WTC11 (cell line): ENCODE results near the gene MACROD2. TPM values are rescaled to one million over a fixed set of nuclear protein-coding genes. Genes with fewer than 3 reads are reported as not detected.

Experiments
- ATAC-seq: fragments of 200-7000 bp; cut with Tn5 transposase; 2 replicates; pipeline ENCODE4 v1.10.0; 2021; ENCODE audit warnings: mild to moderate bottlenecking, moderate library complexity
- CTCF ChIA-PET: fragments of 300-600 bp; sonication (Branson Sonifier 250); formaldehyde crosslinking; loops from one replicate; lab custom pipeline; 2021; ENCODE audit warnings: antibody characterized with exemption; lab: Charles Lee
- POLR2A ChIA-PET: fragments of 350-600 bp; sonication (Branson Sonifier 250); formaldehyde crosslinking; loops from one replicate; lab custom pipeline; 2021; ENCODE audit warnings: antibody characterized with exemption; lab: Charles Lee
- DNase-seq: peaks from one replicate; pipeline ENCODE4 v3.0.0; 2021; ENCODE audit warnings: low spot score
- H3K27ac Mint-ChIP-seq: 2 replicates; pipeline ENCODE4 v1.8.0; 2021; ENCODE audit warnings: mixed read lengths
- H3K27me3 Mint-ChIP-seq: 2 replicates; pipeline ENCODE4 v1.8.0; 2021; ENCODE audit warnings: low read depth, mild to moderate bottlenecking, moderate library complexity, mixed read lengths
- H3K36me3 Mint-ChIP-seq: 2 replicates; pipeline ENCODE4 v1.8.0; 2021; ENCODE audit warnings: mixed read lengths
- H3K4me1 Mint-ChIP-seq: 2 replicates; pipeline ENCODE4 v1.8.0; 2022; ENCODE audit warnings: mixed read lengths
- H3K4me3 Mint-ChIP-seq: 2 replicates; pipeline ENCODE4 v1.8.0; 2021; ENCODE audit warnings: mild to moderate bottlenecking, moderate library complexity, mixed read lengths
- H3K9me3 Mint-ChIP-seq: 2 replicates; pipeline ENCODE4 v1.8.0; 2021; ENCODE audit warnings: mixed read lengths
- CBFB ChIP-seq: sonication (generic); formaldehyde crosslinking; IDR thresholded peaks from 2 replicates; pipeline ENCODE4 v1.8.1; 2022; ENCODE audit warnings: mild to moderate bottlenecking, low read depth, missing genetic modification reagents
- GABPB1 ChIP-seq: sonication (generic); formaldehyde crosslinking; IDR thresholded peaks from 2 replicates; pipeline ENCODE4 v1.8.1; 2023; ENCODE audit warnings: mild to moderate bottlenecking, missing genetic modification reagents
- GRHL2 ChIP-seq: fragments of 250-450 bp; sonication (Bioruptor Pico); IDR thresholded peaks from 2 replicates; pipeline ENCODE4 v1.8.0; 2022; ENCODE audit warnings: mild to moderate bottlenecking, moderate library complexity; ENCODE audit not compliant: insufficient replicate concordance, severe bottlenecking
- JAZF1 ChIP-seq: fragments of 250-450 bp; sonication (Bioruptor Pico); IDR thresholded peaks from 2 replicates; pipeline ENCODE4 v1.9.0; 2021; ENCODE audit warnings: moderate library complexity, mild to moderate bottlenecking, inconsistent platforms
- JUN ChIP-seq: sonication (generic); formaldehyde crosslinking; IDR thresholded peaks from 2 replicates; pipeline ENCODE4 v1.8.0; 2023; ENCODE audit warnings: mild to moderate bottlenecking, missing genetic modification reagents
- NFYB ChIP-seq: sonication (generic); formaldehyde crosslinking; conservative IDR thresholded peaks from 2 replicates; pipeline ENCODE4 v1.8.0; 2022; ENCODE audit warnings: low read depth, missing genetic modification reagents
- NR3C1 ChIP-seq: sonication (generic); formaldehyde crosslinking; conservative IDR thresholded peaks from 2 replicates; pipeline ENCODE4 v1.8.1; 2023; ENCODE audit warnings: low read depth, mild to moderate bottlenecking, missing genetic modification reagents
- TEAD4 ChIP-seq: sonication (generic); formaldehyde crosslinking; IDR thresholded peaks from 2 replicates; pipeline ENCODE4 v1.8.0; 2022; ENCODE audit warnings: mild to moderate bottlenecking, missing genetic modification reagents
- TP53 ChIP-seq: sonication (generic); formaldehyde crosslinking; IDR thresholded peaks from 2 replicates; pipeline ENCODE4 v1.8.1; 2023; ENCODE audit warnings: mild to moderate bottlenecking, missing genetic modification reagents
- ZNF138 ChIP-seq: sonication (generic); formaldehyde crosslinking; conservative IDR thresholded peaks from 2 replicates; pipeline ENCODE4 v1.8.1; 2022; ENCODE audit warnings: mild to moderate bottlenecking, moderate library complexity, missing genetic modification reagents
- ZNF263 ChIP-seq: sonication (generic); formaldehyde crosslinking; IDR thresholded peaks from 2 replicates; pipeline ENCODE4 v1.8.1; 2022; ENCODE audit warnings: low read depth, mild to moderate bottlenecking, moderate library complexity, missing genetic modification reagents
- ZNF317 ChIP-seq: sonication (generic); formaldehyde crosslinking; IDR thresholded peaks from 2 replicates; pipeline ENCODE4 v1.8.1; 2023; ENCODE audit warnings: low read depth, mild to moderate bottlenecking, moderate library complexity, missing genetic modification reagents, borderline replicate concordance
- ZNF416 ChIP-seq: fragments of 250-450 bp; sonication (Bioruptor Pico); IDR thresholded peaks from 2 replicates; pipeline ENCODE4 v1.9.0; 2021; ENCODE audit warnings: mild to moderate bottlenecking, inconsistent platforms
- ZNF423 ChIP-seq: fragments of 250-450 bp; sonication (Bioruptor Pico); IDR thresholded peaks from 2 replicates; pipeline ENCODE4 v2.1.2; 2022; ENCODE audit warnings: mild to moderate bottlenecking, moderate library complexity
- total RNA-seq: library from RNA; stranded (reverse); gene quantifications from 3 replicates; pipeline ENCODE4 v1.2.3, GENCODE V29; 2021
- TF ChIP-seq, protein P1 (sequence below): sonication (generic); formaldehyde crosslinking; IDR thresholded peaks from 2 replicates; pipeline ENCODE4 v1.8.0; 2022; ENCODE audit warnings: mild to moderate bottlenecking, missing genetic modification reagents
- TF ChIP-seq, protein P2 (sequence below): sonication (generic); formaldehyde crosslinking; IDR thresholded peaks from 2 replicates; pipeline ENCODE4 v1.8.1; 2023; ENCODE audit warnings: mild to moderate bottlenecking, missing genetic modification reagents
- TF ChIP-seq, protein P3 (sequence below): sonication (generic); formaldehyde crosslinking; IDR thresholded peaks from 2 replicates; pipeline ENCODE4 v1.8.1; 2022; ENCODE audit warnings: low read depth, mild to moderate bottlenecking, moderate library complexity, missing genetic modification reagents, borderline replicate concordance
- TF ChIP-seq, protein P4 (sequence below): fragments of 250-450 bp; sonication (Bioruptor Pico); conservative IDR thresholded peaks from 2 replicates; pipeline ENCODE4 v1.9.0; 2021; ENCODE audit warnings: mild to moderate bottlenecking
- TF ChIP-seq, protein P5 (sequence below): fragments of 250-450 bp; sonication (Bioruptor Pico); IDR thresholded peaks from 2 replicates; pipeline ENCODE4 v1.9.0; 2021; ENCODE audit warnings: mild to moderate bottlenecking
- TF ChIP-seq, protein P6 (sequence below): sonication (generic); formaldehyde crosslinking; IDR thresholded peaks from 2 replicates; pipeline ENCODE4 v1.8.0; 2022; ENCODE audit warnings: mild to moderate bottlenecking, missing genetic modification reagents
- TF ChIP-seq, protein P7 (sequence below): sonication (generic); formaldehyde crosslinking; IDR thresholded peaks from 2 replicates; pipeline ENCODE4 v1.8.0; 2022; ENCODE audit warnings: missing genetic modification reagents

The MACROD2 gene
- total RNA-seq, 1 experiment from 2014 or later = 4.1 TPM

DNA sequence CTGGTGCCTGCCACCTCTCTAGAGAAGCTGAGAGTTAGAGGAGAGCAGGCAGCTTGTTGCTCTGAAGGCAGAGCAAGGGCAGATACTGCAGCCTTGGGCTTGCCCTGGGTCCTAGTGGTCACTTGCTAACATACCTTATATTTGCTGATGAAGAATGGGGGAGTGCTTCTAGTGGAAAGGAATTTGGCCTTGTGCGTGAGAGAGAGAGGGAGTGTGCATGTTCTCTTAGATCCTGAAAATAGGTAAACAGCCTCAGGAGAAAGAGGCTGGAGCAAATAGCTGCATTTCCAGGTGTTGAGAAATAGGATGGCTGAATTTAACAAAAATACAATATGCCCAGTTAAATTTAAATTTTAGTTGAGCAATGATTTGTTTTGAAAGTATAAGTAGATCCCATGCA is 1066.6 kb downstream of the MACROD2 start (continued):
- TF ChIP-seq, protein P1, sequence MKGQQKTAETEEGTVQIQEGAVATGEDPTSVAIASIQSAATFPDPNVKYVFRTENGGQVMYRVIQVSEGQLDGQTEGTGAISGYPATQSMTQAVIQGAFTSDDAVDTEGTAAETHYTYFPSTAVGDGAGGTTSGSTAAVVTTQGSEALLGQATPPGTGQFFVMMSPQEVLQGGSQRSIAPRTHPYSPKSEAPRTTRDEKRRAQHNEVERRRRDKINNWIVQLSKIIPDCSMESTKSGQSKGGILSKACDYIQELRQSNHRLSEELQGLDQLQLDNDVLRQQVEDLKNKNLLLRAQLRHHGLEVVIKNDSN (CRISPR knock-in tag) = no peak
- TF ChIP-seq, protein P2, sequence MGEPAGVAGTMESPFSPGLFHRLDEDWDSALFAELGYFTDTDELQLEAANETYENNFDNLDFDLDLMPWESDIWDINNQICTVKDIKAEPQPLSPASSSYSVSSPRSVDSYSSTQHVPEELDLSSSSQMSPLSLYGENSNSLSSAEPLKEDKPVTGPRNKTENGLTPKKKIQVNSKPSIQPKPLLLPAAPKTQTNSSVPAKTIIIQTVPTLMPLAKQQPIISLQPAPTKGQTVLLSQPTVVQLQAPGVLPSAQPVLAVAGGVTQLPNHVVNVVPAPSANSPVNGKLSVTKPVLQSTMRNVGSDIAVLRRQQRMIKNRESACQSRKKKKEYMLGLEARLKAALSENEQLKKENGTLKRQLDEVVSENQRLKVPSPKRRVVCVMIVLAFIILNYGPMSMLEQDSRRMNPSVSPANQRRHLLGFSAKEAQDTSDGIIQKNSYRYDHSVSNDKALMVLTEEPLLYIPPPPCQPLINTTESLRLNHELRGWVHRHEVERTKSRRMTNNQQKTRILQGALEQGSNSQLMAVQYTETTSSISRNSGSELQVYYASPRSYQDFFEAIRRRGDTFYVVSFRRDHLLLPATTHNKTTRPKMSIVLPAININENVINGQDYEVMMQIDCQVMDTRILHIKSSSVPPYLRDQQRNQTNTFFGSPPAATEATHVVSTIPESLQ (CRISPR knock-in tag) = no peak
- TF ChIP-seq JAZF1 (CRISPR knock-in tag) (no peak), GABPB1 (CRISPR knock-in tag) (no peak), ZNF317 (CRISPR knock-in tag) (no peak), ZNF416 (CRISPR knock-in tag) (no peak), NR3C1 (no peak), CBFB (CRISPR knock-in tag) (no peak)
- TF ChIP-seq, protein P3, sequence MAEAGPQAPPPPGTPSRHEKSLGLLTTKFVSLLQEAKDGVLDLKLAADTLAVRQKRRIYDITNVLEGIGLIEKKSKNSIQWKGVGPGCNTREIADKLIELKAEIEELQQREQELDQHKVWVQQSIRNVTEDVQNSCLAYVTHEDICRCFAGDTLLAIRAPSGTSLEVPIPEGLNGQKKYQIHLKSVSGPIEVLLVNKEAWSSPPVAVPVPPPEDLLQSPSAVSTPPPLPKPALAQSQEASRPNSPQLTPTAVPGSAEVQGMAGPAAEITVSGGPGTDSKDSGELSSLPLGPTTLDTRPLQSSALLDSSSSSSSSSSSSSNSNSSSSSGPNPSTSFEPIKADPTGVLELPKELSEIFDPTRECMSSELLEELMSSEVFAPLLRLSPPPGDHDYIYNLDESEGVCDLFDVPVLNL (CRISPR knock-in tag) = no peak
- TF ChIP-seq, protein P4, sequence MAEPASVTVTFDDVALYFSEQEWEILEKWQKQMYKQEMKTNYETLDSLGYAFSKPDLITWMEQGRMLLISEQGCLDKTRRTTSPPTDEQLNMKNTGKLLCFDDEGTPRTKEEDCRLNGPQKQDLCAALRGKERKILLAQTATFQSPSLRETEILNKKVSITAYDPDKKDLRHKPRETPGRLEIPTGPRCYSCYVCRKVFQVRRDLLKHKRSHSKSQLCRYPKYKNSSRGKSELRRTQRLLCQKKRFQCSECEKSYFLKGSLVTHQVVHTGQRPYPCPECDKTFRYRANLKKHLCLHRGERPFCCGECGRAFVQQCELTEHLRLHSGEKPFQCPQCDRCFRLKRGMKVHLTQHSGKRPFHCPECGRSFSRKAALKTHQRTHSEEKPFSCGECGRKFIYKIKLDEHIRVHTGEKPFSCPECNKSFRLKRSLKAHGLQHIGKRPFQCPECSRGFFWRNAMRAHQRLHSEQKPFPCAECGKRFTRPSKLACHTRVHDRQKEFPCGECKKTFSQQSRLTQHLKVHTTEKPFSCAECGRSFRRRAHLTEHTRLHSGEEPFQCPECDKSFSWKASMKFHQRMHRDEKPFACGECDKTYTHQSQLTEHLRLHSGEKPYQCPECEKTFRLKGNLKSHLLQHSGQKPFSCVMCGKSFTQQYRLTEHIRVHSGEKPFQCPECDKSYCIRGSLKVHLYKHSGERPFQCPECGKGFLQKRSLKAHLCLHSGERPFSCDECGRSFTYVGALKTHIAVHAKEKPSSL (CRISPR knock-in tag) = no peak

DNA sequence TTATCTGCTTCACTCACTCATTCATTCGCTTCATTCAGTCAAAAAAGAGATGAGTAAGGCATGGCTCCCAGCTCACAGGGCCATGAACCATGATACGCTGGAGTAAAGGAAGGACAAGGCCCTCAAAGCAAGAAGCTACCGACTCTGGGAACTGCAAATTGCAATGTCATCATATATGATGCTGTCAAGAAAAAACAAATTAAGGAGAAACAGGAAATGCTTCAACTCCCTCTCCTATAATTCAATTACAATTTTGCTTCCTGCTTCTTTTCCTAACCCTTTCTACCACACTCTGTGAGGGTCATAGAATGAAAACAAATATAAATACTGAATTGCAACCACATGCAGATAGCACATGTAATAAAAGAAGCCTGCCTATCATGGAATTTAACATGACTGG is 1067.8 kb downstream of the MACROD2 start:
- no peak overlapping the region for H3K4me3 Mint-ChIP-seq
- CTCF ChIA-PET = interaction anchor here (1.0 kb wide), 1 partner anchor 726 kb away, joined by 4 read pairs; the partner anchor contains the start of gene FLRT3

DNA sequence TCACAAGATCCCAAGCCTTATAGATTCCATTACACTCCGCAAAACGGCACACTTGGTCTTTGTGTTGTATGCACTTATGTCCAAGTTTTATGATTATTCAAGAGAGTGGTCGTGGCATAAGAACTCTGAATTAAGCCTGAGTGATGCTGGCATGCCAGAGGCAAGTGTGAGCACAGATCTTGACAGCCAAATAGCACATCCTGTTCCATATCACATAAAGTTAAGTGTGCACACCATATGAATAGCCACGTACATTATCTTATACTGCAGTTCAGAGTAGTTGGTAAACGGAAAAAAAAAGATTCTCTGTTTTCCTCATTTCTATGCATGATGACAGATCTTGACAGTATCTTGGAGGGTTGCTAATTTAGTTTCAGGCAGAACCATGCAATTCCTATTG is 1069.4 kb downstream of the MACROD2 start:
- H3K4me1 Mint-ChIP-seq = peaks cover 27% of the 10 kb centered on the region
- ChIA-PET CTCF (interaction anchor here (0.6 kb wide), 1 partner anchor 18 kb away, joined by 3 read pairs; no protein-coding TSS in a partner anchor), POLR2A (no interaction called here)
- H3K9me3 Mint-ChIP-seq = peaks cover 13% of the 10 kb centered on the region
- no peak overlapping the region for H3K4me3 Mint-ChIP-seq
- no peak for DNase-seq
- TF ChIP-seq ZNF138 (CRISPR knock-in tag) (no peak), TP53 (CRISPR knock-in tag) (no peak), TEAD4 (CRISPR knock-in tag) (no peak), ZNF263 (no peak), CBFB (CRISPR knock-in tag) (no peak), ZNF423 (CRISPR knock-in tag) (no peak), NFYB (CRISPR knock-in tag) (no peak)
- TF ChIP-seq, protein P5, sequence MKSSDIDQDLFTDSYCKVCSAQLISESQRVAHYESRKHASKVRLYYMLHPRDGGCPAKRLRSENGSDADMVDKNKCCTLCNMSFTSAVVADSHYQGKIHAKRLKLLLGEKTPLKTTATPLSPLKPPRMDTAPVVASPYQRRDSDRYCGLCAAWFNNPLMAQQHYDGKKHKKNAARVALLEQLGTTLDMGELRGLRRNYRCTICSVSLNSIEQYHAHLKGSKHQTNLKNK = no peak
- TF ChIP-seq, protein P6, sequence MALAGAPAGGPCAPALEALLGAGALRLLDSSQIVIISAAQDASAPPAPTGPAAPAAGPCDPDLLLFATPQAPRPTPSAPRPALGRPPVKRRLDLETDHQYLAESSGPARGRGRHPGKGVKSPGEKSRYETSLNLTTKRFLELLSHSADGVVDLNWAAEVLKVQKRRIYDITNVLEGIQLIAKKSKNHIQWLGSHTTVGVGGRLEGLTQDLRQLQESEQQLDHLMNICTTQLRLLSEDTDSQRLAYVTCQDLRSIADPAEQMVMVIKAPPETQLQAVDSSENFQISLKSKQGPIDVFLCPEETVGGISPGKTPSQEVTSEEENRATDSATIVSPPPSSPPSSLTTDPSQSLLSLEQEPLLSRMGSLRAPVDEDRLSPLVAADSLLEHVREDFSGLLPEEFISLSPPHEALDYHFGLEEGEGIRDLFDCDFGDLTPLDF = no peak
- TF ChIP-seq, protein P7, sequence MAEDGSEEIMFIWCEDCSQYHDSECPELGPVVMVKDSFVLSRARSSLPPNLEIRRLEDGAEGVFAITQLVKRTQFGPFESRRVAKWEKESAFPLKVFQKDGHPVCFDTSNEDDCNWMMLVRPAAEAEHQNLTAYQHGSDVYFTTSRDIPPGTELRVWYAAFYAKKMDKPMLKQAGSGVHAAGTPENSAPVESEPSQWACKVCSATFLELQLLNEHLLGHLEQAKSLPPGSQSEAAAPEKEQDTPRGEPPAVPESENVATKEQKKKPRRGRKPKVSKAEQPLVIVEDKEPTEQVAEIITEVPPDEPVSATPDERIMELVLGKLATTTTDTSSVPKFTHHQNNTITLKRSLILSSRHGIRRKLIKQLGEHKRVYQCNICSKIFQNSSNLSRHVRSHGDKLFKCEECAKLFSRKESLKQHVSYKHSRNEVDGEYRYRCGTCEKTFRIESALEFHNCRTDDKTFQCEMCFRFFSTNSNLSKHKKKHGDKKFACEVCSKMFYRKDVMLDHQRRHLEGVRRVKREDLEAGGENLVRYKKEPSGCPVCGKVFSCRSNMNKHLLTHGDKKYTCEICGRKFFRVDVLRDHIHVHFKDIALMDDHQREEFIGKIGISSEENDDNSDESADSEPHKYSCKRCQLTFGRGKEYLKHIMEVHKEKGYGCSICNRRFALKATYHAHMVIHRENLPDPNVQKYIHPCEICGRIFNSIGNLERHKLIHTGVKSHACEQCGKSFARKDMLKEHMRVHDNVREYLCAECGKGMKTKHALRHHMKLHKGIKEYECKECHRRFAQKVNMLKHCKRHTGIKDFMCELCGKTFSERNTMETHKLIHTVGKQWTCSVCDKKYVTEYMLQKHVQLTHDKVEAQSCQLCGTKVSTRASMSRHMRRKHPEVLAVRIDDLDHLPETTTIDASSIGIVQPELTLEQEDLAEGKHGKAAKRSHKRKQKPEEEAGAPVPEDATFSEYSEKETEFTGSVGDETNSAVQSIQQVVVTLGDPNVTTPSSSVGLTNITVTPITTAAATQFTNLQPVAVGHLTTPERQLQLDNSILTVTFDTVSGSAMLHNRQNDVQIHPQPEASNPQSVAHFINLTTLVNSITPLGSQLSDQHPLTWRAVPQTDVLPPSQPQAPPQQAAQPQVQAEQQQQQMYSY (CRISPR knock-in tag) = no peak
- TF ChIP-seq, protein P1 (CRISPR knock-in tag) = no peak
- TF ChIP-seq, all 79 proteins: peak for 0
- no peaks in the 10 kb centered on the region for H3K27me3 Mint-ChIP-seq
- H3K36me3 Mint-ChIP-seq = peaks cover 9% of the 10 kb centered on the region; the same call in 1 of the 2 replicates
- no peak for ATAC-seq
- H3K27ac Mint-ChIP-seq = no peak overlapping the region

More for the DNA sequence above, 1067.8 kb downstream of the MACROD2 start:
- POLR2A ChIA-PET = interaction anchor here (0.7 kb wide), 1 partner anchor 15 kb away, joined by 3 read pairs; no protein-coding TSS in a partner anchor
- no peak for DNase-seq
- ATAC-seq = no peak
- Mint-ChIP-seq H3K27ac (no peak overlapping the region), H3K36me3 (no peaks in the 10 kb centered on the region), H3K9me3 (no peaks in the 10 kb centered on the region), H3K4me1 (peaks cover 13% of the 10 kb centered on the region), H3K27me3 (no peaks in the 10 kb centered on the region)
- no peak for TF ChIP-seq GRHL2 (CRISPR knock-in tag)
- TF ChIP-seq JUN (CRISPR knock-in tag) = no peak
- TF ChIP-seq TEAD4 (CRISPR knock-in tag) = no peak
- no peak for TF ChIP-seq TP53 (CRISPR knock-in tag)
